T-helper 17 cell (primary cell): ENCODE data around the gene SLC10A1. TPM values are rescaled to one million over a fixed set of nuclear protein-coding genes. Genes with fewer than 3 reads are reported as not detected.

Experiments
- ATAC-seq: fragments of 150-1000 bp; cut with Tn5 transposase; 2 replicates; pipeline ENCODE4 v1.10.0; 2021; ENCODE audit warnings: mild to moderate bottlenecking, moderate library complexity
- DNase-seq, 3 donors: peaks; one replicate each; pipeline versions ENCODE4 v3.0.0 to v3.0.0-alpha.2; 2020 to 2021
- H3K9me3 ChIP-seq: one replicate; pipeline ENCODE4 v1.7.0; 2013; ENCODE audit warnings: low read length, mild to moderate bottlenecking; ENCODE audit not compliant: control insufficient read depth, poor library complexity, severe bottlenecking
- H3K27ac Mint-ChIP-seq: one replicate; pipeline ENCODE4 v1.8.0; 2022; ENCODE audit warnings: mild to moderate bottlenecking, moderate library complexity, mixed read lengths
- H3K27me3 Mint-ChIP-seq: one replicate; pipeline ENCODE4 v1.8.0; 2022; ENCODE audit warnings: mixed read lengths
- H3K36me3 Mint-ChIP-seq: one replicate; pipeline ENCODE4 v1.8.0; 2022; ENCODE audit warnings: low read depth, mixed read lengths
- H3K4me1 Mint-ChIP-seq: one replicate; pipeline ENCODE4 v1.8.0; 2022; ENCODE audit warnings: mild to moderate bottlenecking, mixed read lengths
- H3K4me3 Mint-ChIP-seq: one replicate; pipeline ENCODE4 v1.8.0; 2022; ENCODE audit warnings: mild to moderate bottlenecking, moderate library complexity, mixed read lengths
- total RNA-seq, 4 donors: library from RNA in 2 of 4; stranded (reverse) in 2 of 4; gene quantifications; one replicate each; pipeline ENCODE4 v1.2.3 and lab custom pipeline; 2022 to 2026

SLC10A1 gene
- total RNA-seq (not detected), total RNA-seq (lab: John Stamatoyannopoulos, UW) (0 reads per million in 2 donors)

GRCh38 chr14:69796797-69797500, at the start of gene SLC10A1:
SLC10A1 (minus strand) TSS chr14:69797241; CDS start chr14:69797155, 86 bp downstream.
- ATAC-seq = no peak
- H3K27ac Mint-ChIP-seq = no peak within 1 kb of the TSS
- no peaks in the 10 kb centered on the region for H3K9me3 ChIP-seq
- H3K4me1 Mint-ChIP-seq = peaks cover 3% of the 10 kb centered on the region
- DNase-seq = no peak
- H3K27me3 Mint-ChIP-seq = peaks cover 35% of the 10 kb centered on the region
- no peak within 1 kb of the TSS for H3K4me3 Mint-ChIP-seq
- H3K36me3 Mint-ChIP-seq = peaks cover 13% of the 10 kb centered on the region

- Mint-ChIP-seq H3K4me1 (no peaks in the 10 kb centered on the region), H3K4me3 (no peak overlapping the region), H3K27me3 (peaks cover 28% of the 10 kb centered on the region), H3K27ac (no peak overlapping the region), H3K36me3 (peaks cover 4% of the 10 kb centered on the region)
- H3K9me3 ChIP-seq = no peaks in the 10 kb centered on the region
- DNase-seq (no peak), ATAC-seq (no peak)
These were observed 48.7 kb upstream of the SLC10A1 start for GRCh38 chr14:69845787-69846186.

GRCh38 chr14:69845050-69845581, 48.1 kb upstream of the SLC10A1 start:
- Mint-ChIP-seq H3K4me3 (no peak overlapping the region), H3K27ac (no peak overlapping the region), H3K36me3 (peaks cover 4% of the 10 kb centered on the region), H3K27me3 (peaks cover 27% of the 10 kb centered on the region), H3K4me1 (no peaks in the 10 kb centered on the region)
- DNase-seq (no peak), ATAC-seq (no peak)
- no peaks in the 10 kb centered on the region for H3K9me3 ChIP-seq

GRCh38 chr14:69844171-69844570, 47.1 kb upstream of the SLC10A1 start:
- ATAC-seq = no peak
- H3K4me1 Mint-ChIP-seq = no peaks in the 10 kb centered on the region
- H3K9me3 ChIP-seq = no peaks in the 10 kb centered on the region
- H3K4me3 Mint-ChIP-seq = no peak overlapping the region
- H3K36me3 Mint-ChIP-seq = peaks cover 4% of the 10 kb centered on the region
- H3K27ac Mint-ChIP-seq = no peak overlapping the region
- H3K27me3 Mint-ChIP-seq = peaks cover 20% of the 10 kb centered on the region
- no peak for DNase-seq

- DNase-seq (no peak), ATAC-seq (no peak)
- Mint-ChIP-seq H3K4me1 (no peaks in the 10 kb centered on the region), H3K36me3 (peaks cover 4% of the 10 kb centered on the region), H3K27me3 (peaks cover 11% of the 10 kb centered on the region), H3K4me3 (no peak overlapping the region), H3K27ac (no peak overlapping the region)
- H3K9me3 ChIP-seq = no peaks in the 10 kb centered on the region
These were observed 45.8 kb upstream of the SLC10A1 start for GRCh38 chr14:69842686-69843420.

GRCh38 chr14:69841656-69842055, 44.6 kb upstream of the SLC10A1 start:
- H3K4me3 Mint-ChIP-seq = no peak overlapping the region
- no peaks in the 10 kb centered on the region for H3K4me1 Mint-ChIP-seq
- peaks cover 4% of the 10 kb centered on the region for H3K36me3 Mint-ChIP-seq
- DNase-seq (no peak), ATAC-seq (no peak)
- no peak overlapping the region for H3K27ac Mint-ChIP-seq
- H3K27me3 Mint-ChIP-seq = peaks cover 22% of the 10 kb centered on the region
- no peaks in the 10 kb centered on the region for H3K9me3 ChIP-seq

GRCh38 chr14:69839661-69840060, 42.6 kb upstream of the SLC10A1 start:
- ATAC-seq (no peak), DNase-seq (no peak)
- no peaks in the 10 kb centered on the region for H3K9me3 ChIP-seq
- H3K36me3 Mint-ChIP-seq = peaks cover 4% of the 10 kb centered on the region
- H3K27ac Mint-ChIP-seq = no peak overlapping the region
- peaks cover 29% of the 10 kb centered on the region for H3K27me3 Mint-ChIP-seq
- H3K4me3 Mint-ChIP-seq = no peak overlapping the region
- no peaks in the 10 kb centered on the region for H3K4me1 Mint-ChIP-seq

- ATAC-seq (no peak), DNase-seq (no peak)
- peaks cover 29% of the 10 kb centered on the region for H3K27me3 Mint-ChIP-seq
- no peaks in the 10 kb centered on the region for H3K4me1 Mint-ChIP-seq
- no peak overlapping the region for H3K4me3 Mint-ChIP-seq
- no peak overlapping the region for H3K27ac Mint-ChIP-seq
- H3K9me3 ChIP-seq = no peaks in the 10 kb centered on the region
- peaks cover 4% of the 10 kb centered on the region for H3K36me3 Mint-ChIP-seq
These were observed 41.9 kb upstream of the SLC10A1 start for GRCh38 chr14:69838881-69839416.

GRCh38 chr14:69828879-69829278, 31.8 kb upstream of the SLC10A1 start:
- no peaks in the 10 kb centered on the region for H3K36me3 Mint-ChIP-seq
- no peak overlapping the region for H3K4me3 Mint-ChIP-seq
- no peak for ATAC-seq
- H3K4me1 Mint-ChIP-seq = no peaks in the 10 kb centered on the region
- H3K27ac Mint-ChIP-seq = no peak overlapping the region
- H3K27me3 Mint-ChIP-seq = peaks cover 7% of the 10 kb centered on the region
- no peak for DNase-seq
- no peaks in the 10 kb centered on the region for H3K9me3 ChIP-seq

- Mint-ChIP-seq H3K36me3 (no peaks in the 10 kb centered on the region), H3K4me1 (no peaks in the 10 kb centered on the region), H3K27ac (no peak overlapping the region), H3K27me3 (peaks cover 12% of the 10 kb centered on the region), H3K4me3 (no peak overlapping the region)
- ATAC-seq (no peak), DNase-seq (no peak)
- no peaks in the 10 kb centered on the region for H3K9me3 ChIP-seq
These were observed 31.3 kb upstream of the SLC10A1 start for GRCh38 chr14:69828354-69828753.

GRCh38 chr14:69827560-69827959, 30.5 kb upstream of the SLC10A1 start:
- no peak overlapping the region for H3K4me3 Mint-ChIP-seq
- ATAC-seq (no peak), DNase-seq (no peak)

GRCh38 chr14:69822456-69822855, 25.4 kb upstream of the SLC10A1 start:
- ATAC-seq (no peak), DNase-seq (no peak)
- Mint-ChIP-seq H3K4me3 (no peak overlapping the region), H3K4me1 (peaks cover 2% of the 10 kb centered on the region), H3K36me3 (no peaks in the 10 kb centered on the region), H3K27me3 (peaks cover 25% of the 10 kb centered on the region), H3K27ac (no peak overlapping the region)
- no peaks in the 10 kb centered on the region for H3K9me3 ChIP-seq

More at GRCh38 chr14:69827560-69827959, 30.5 kb upstream of the SLC10A1 start:
- no peaks in the 10 kb centered on the region for H3K4me1 Mint-ChIP-seq
- H3K9me3 ChIP-seq = no peaks in the 10 kb centered on the region
- H3K27me3 Mint-ChIP-seq = peaks cover 17% of the 10 kb centered on the region
- no peaks in the 10 kb centered on the region for H3K36me3 Mint-ChIP-seq
- no peak overlapping the region for H3K27ac Mint-ChIP-seq

- Mint-ChIP-seq H3K27ac (no peak overlapping the region), H3K27me3 (peaks cover 25% of the 10 kb centered on the region), H3K4me1 (peaks cover 2% of the 10 kb centered on the region), H3K4me3 (no peak overlapping the region), H3K36me3 (no peaks in the 10 kb centered on the region)
- H3K9me3 ChIP-seq = no peaks in the 10 kb centered on the region
- ATAC-seq = no peak
- no peak for DNase-seq
These were observed 23.9 kb upstream of the SLC10A1 start for GRCh38 chr14:69820991-69821390.
